ENCODE measurements around the gene YPEL1. TPM values are rescaled to one million over a fixed set of nuclear protein-coding genes. Genes with fewer than 3 reads are reported as not detected.
"Not testable (repeated sequence)": the region's sequence is repeated elsewhere in the genome, so short reads cannot be mapped to it uniquely, and the experiment has no call there.

Gene YPEL1
- total and polyA plus RNA-seq, 2 of the 13 experiments (the other 11 are each of a cell fraction or from before 2014, with no cell fraction given), result 0.33 to 2.5 TPM

GRCh38 chr22:21721195-21721852, 14.3 kb downstream of the YPEL1 start:
- H3K27me3 ChIP-seq (ENCODE audit: control insufficient read depth in 1 of 2, insufficient read depth in 2 of 2, low read length in 2 of 2); H3K4me2 ChIP-seq (ENCODE audit: low read depth, low read length); H3K9ac ChIP-seq (ENCODE audit: insufficient read depth, low read depth, low read length); H2AFZ ChIP-seq (ENCODE audit: low read length); FAIRE-seq; H3K4me1 ChIP-seq (ENCODE audit: insufficient read depth, low read length); POLR2A ChIA-PET; DNase-seq (ENCODE audit: low spot score); H3K79me2 ChIP-seq (ENCODE audit: insufficient read depth, low read length); H3K36me3 ChIP-seq (replicated peaks in 1 of 2; ENCODE audit: control insufficient read depth in 1 of 2, insufficient read depth in 2 of 2, low read length in 2 of 2); H4K20me1 ChIP-seq (ENCODE audit: insufficient read depth, low read length); CTCF ChIA-PET (ENCODE audit: low intra/inter-chr PET ratio, low total read pairs); H3K9me3 ChIP-seq (ENCODE audit: low read length); intact Hi-C loops (cut with micrococcal nuclease; ENCODE audit: unreplicated experiment); in situ Hi-C loops (cut with HindIII; ENCODE audit: extremely low pct_ligation_motif_present, low pct_unique_long_range_greater_than_20kb); H3K4me3 ChIP-seq (replicated peaks in 1 of 3; ENCODE audit: insufficient read depth in 1 of 3, low read depth in 2 of 3, low read length in 3 of 3); ATAC-seq; H3K27ac ChIP-seq (ENCODE audit: extremely low read length, insufficient read depth, low read length); BruUV-seq (replicated peaks): not testable (repeated sequence)
- 0 out of 2 replicates have a peak, but pooled peaks have one; percentile 6 for TF ChIP-seq NFE2L2 (IDR thresholded peaks at IDR 0.05; ENCODE audit: low read length)
- WGBS (ENCODE audit: low lambda C conversion rate), result 71% methylated on average over 15 of the region's 15 CpGs

GRCh38 chr22:21720191-21720859, 15.3 kb downstream of the YPEL1 start:
- H3K27ac ChIP-seq (ENCODE audit: extremely low read length, insufficient read depth, low read length); intact Hi-C loops (cut with micrococcal nuclease; ENCODE audit: unreplicated experiment); H3K9me3 ChIP-seq (ENCODE audit: low read length); H2AFZ ChIP-seq (ENCODE audit: low read length); H3K4me1 ChIP-seq (ENCODE audit: insufficient read depth, low read length); H3K4me3 ChIP-seq (replicated peaks in 1 of 3; ENCODE audit: insufficient read depth in 1 of 3, low read depth in 2 of 3, low read length in 3 of 3); CTCF ChIA-PET (ENCODE audit: low intra/inter-chr PET ratio, low total read pairs); ATAC-seq; POLR2A ChIA-PET; H3K4me2 ChIP-seq (ENCODE audit: low read depth, low read length); H3K27me3 ChIP-seq (ENCODE audit: control insufficient read depth in 1 of 2, insufficient read depth in 2 of 2, low read length in 2 of 2); H3K79me2 ChIP-seq (ENCODE audit: insufficient read depth, low read length); FAIRE-seq; H3K9ac ChIP-seq (ENCODE audit: insufficient read depth, low read depth, low read length); DNase-seq (ENCODE audit: low spot score); in situ Hi-C loops (cut with HindIII; ENCODE audit: extremely low pct_ligation_motif_present, low pct_unique_long_range_greater_than_20kb); BruUV-seq (replicated peaks); H4K20me1 ChIP-seq (ENCODE audit: insufficient read depth, low read length); H3K36me3 ChIP-seq (replicated peaks in 1 of 2; ENCODE audit: control insufficient read depth in 1 of 2, insufficient read depth in 2 of 2, low read length in 2 of 2): not testable (repeated sequence)
- TF ChIP-seq ZNF770 (CRISPR knock-in tag; IDR thresholded peaks at IDR 0.05), result peak; percentile 45; the same call in 1 of the 2 replicates
- 49% methylated on average over 6 of the region's 10 CpGs for WGBS (ENCODE audit: low lambda C conversion rate)

Data from HepG2 (cell line).